Measurements from ENCODE around the gene ALDH4A1.
"Not testable (repeated sequence)": the region's sequence is repeated elsewhere in the genome, so short reads cannot be mapped to it uniquely, and the experiment has no call there.

The ALDH4A1 gene

GRCh38 chr1:18898567-18898966, 3.8 kb downstream of the ALDH4A1 start:
- no peak for DNase-seq

GRCh38 chr1:18895317-18895716, 7.0 kb downstream of the ALDH4A1 start:
- DNase-seq, result no peak

- no peak for DNase-seq
Observed at GRCh38 chr1:18893120-18893519, 9.2 kb downstream of the ALDH4A1 start.

GRCh38 chr1:18891858-18892257, 10.5 kb downstream of the ALDH4A1 start:
- DNase-seq, result not testable (repeated sequence)

GRCh38 chr1:18891426-18891780, 11.0 kb downstream of the ALDH4A1 start:
- DNase-seq, result no peak

GRCh38 chr1:18890706-18891425, 11.5 kb downstream of the ALDH4A1 start:
- no peak for DNase-seq

GRCh38 chr1:18886003-18886335, 16.4 kb downstream of the ALDH4A1 start:
- no peak for DNase-seq

GRCh38 chr1:18885311-18886002, 16.9 kb downstream of the ALDH4A1 start:
- DNase-seq, result no peak

- DNase-seq, result no peak
Observed at GRCh38 chr1:18884727-18885126, 17.6 kb downstream of the ALDH4A1 start.

- DNase-seq, result no peak
Observed at GRCh38 chr1:18884419-18884717, 18.0 kb downstream of the ALDH4A1 start.

GRCh38 chr1:18883636-18884418, 18.5 kb downstream of the ALDH4A1 start:
- DNase-seq, result peak; percentile 76

- DNase-seq, result no peak
Observed at GRCh38 chr1:18883079-18883478, 19.3 kb downstream of the ALDH4A1 start.

GRCh38 chr1:18882486-18882885, 19.9 kb downstream of the ALDH4A1 start:
- no peak for DNase-seq

GRCh38 chr1:18881642-18882431, 20.5 kb downstream of the ALDH4A1 start:
- no peak for DNase-seq

GRCh38 chr1:18881164-18881563, 21.2 kb downstream of the ALDH4A1 start:
- DNase-seq, result no peak

- DNase-seq, result no peak
Observed at GRCh38 chr1:18880585-18880984, 21.8 kb downstream of the ALDH4A1 start.

GRCh38 chr1:18879791-18880309, 22.5 kb downstream of the ALDH4A1 start:
- no peak for DNase-seq

GRCh38 chr1:18879215-18879790, 23.1 kb downstream of the ALDH4A1 start:
- DNase-seq, result no peak

GRCh38 chr1:18878538-18879214, 23.7 kb downstream of the ALDH4A1 start:
- no peak for DNase-seq

- DNase-seq, result no peak
Observed at GRCh38 chr1:18877282-18877681, 25.1 kb downstream of the ALDH4A1 start.

GRCh38 chr1:18876210-18876609, 26.1 kb downstream of the ALDH4A1 start:
- DNase-seq, result no peak

- no peak for DNase-seq
Observed at GRCh38 chr1:18875796-18876128, 26.6 kb downstream of the ALDH4A1 start.

Data from activated CD4-positive, alpha-beta T cell treated with anti-CD3 and anti-CD28 coated beads, Interleukin-2, amount 50 U/mL, for 1 hour (primary cell).